ENCODE results near the gene PFAS. TPM values are rescaled to one million over a fixed set of nuclear protein-coding genes. Genes with fewer than 3 reads are reported as not detected.

Gene PFAS
- total and polyA plus RNA-seq, 10 donors: 12.6 to 70.3 (median 26.4) TPM

DNA sequence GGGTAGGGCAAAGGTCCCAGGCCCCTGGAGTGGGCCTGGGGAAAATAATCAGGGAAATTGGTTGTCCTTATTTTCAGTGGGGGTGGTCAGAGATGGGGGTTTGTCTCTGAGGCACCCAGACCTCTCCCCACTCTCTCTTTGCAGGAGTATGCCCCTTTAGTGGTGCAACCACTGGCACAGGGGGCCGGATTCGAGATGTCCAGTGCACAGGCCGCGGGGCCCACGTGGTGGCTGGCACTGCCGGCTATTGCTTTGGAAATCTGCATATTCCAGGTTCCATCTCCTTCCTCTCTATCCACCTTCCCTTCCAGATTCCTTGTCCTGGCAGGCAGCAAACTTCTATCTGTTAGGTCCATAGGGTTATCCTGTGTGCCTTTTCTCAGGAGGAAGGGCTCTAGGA, 7.6 kb downstream of the PFAS start:
- TF ChIP-seq POLR2A (IDR thresholded peaks at IDR 0.05) (no peak), POLR2AphosphoS5 (IDR thresholded peaks at IDR 0.05) (no peak)
- TF ChIP-seq, protein P1, sequence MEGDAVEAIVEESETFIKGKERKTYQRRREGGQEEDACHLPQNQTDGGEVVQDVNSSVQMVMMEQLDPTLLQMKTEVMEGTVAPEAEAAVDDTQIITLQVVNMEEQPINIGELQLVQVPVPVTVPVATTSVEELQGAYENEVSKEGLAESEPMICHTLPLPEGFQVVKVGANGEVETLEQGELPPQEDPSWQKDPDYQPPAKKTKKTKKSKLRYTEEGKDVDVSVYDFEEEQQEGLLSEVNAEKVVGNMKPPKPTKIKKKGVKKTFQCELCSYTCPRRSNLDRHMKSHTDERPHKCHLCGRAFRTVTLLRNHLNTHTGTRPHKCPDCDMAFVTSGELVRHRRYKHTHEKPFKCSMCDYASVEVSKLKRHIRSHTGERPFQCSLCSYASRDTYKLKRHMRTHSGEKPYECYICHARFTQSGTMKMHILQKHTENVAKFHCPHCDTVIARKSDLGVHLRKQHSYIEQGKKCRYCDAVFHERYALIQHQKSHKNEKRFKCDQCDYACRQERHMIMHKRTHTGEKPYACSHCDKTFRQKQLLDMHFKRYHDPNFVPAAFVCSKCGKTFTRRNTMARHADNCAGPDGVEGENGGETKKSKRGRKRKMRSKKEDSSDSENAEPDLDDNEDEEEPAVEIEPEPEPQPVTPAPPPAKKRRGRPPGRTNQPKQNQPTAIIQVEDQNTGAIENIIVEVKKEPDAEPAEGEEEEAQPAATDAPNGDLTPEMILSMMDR (IDR thresholded peaks at IDR 0.05 in 8 of 11, conservative IDR thresholded peaks at IDR 0.05 in 3 of 11): no peak
- no peak overlapping the region for H3K4me3 ChIP-seq
- intact Hi-C loops (cut with DNase I; ENCODE audit: low total_unique reads): no loop called here
- H3K27me3 ChIP-seq (replicated peaks in 1 of 7): no peaks in the 10 kb centered on the region
- WGBS, 5 donors: 94 to 100% (median 99%) methylated on average over 6 of the region's 6 CpGs
- no peaks in the 10 kb centered on the region for H3K4me1 ChIP-seq
- H3K36me3 ChIP-seq: peaks cover 3 to 82% (median 62%) of the 10 kb centered on the region in 6 donors
- no peak overlapping the region for H3K27ac ChIP-seq
- DNase-seq: no peak
- H3K9me3 ChIP-seq: no peaks in the 10 kb centered on the region

- TF ChIP-seq, protein P1 (IDR thresholded peaks at IDR 0.05 in 8 of 11, conservative IDR thresholded peaks at IDR 0.05 in 3 of 11): no peak
- TF ChIP-seq POLR2A (IDR thresholded peaks at IDR 0.05) (no peak), POLR2AphosphoS5 (IDR thresholded peaks at IDR 0.05) (no peak)
- DNase-seq: no peak
- Histone ChIP-seq H3K4me3 (no peak overlapping the region), H3K27ac (no peak overlapping the region), H3K4me1 (no peaks in the 10 kb centered on the region), H3K27me3 (replicated peaks in 1 of 7) (no peaks in the 10 kb centered on the region), H3K36me3 (peaks cover 3 to 93% (median 70%) of the 10 kb centered on the region in 6 donors), H3K9me3 (no peaks in the 10 kb centered on the region)
- WGBS, 5 donors: 89 to 99% (median 97%) methylated on average over 1 to 8 of the region's 8 CpGs
- intact Hi-C loops (cut with DNase I; ENCODE audit: low total_unique reads): no loop called here
Measured at GRCh38 chr17:8257801-8258200, 8.7 kb downstream of the PFAS start.

DNA sequence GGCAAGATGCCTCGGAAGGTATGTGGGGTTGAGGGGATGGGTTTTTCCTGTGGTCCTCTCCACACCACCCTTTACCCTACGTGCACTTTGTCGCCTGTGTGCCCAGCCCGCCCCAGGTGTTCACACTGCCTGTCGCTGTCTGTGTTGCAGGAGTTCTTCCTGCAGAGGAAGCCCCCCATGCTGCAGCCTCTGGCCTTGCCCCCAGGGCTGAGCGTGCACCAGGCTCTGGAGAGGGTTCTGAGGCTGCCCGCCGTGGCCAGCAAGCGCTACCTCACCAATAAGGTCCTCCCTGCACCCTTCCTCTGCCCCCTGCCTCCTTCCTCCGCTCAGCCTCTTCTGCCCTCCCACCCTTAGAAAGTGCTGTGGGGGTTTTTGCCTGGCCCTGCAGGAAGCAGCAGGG, 15.2 kb downstream of the PFAS start:
- WGBS, 5 donors: 92 to 97% (median 96%) methylated on average over 9 to 10 of the region's 10 CpGs
- Histone ChIP-seq H3K36me3 (peaks cover 2 to 96% (median 78%) of the 10 kb centered on the region in 6 donors), H3K9me3 (no peaks in the 10 kb centered on the region), H3K4me3 (no peak overlapping the region), H3K27me3 (replicated peaks in 1 of 7) (no peaks in the 10 kb centered on the region), H3K4me1 (no peaks in the 10 kb centered on the region), H3K27ac (no peak overlapping the region)
- no peak for DNase-seq
- no peak for TF ChIP-seq POLR2AphosphoS5 (IDR thresholded peaks at IDR 0.05)
- intact Hi-C loops (cut with DNase I; ENCODE audit: low total_unique reads): no loop called here

DNA sequence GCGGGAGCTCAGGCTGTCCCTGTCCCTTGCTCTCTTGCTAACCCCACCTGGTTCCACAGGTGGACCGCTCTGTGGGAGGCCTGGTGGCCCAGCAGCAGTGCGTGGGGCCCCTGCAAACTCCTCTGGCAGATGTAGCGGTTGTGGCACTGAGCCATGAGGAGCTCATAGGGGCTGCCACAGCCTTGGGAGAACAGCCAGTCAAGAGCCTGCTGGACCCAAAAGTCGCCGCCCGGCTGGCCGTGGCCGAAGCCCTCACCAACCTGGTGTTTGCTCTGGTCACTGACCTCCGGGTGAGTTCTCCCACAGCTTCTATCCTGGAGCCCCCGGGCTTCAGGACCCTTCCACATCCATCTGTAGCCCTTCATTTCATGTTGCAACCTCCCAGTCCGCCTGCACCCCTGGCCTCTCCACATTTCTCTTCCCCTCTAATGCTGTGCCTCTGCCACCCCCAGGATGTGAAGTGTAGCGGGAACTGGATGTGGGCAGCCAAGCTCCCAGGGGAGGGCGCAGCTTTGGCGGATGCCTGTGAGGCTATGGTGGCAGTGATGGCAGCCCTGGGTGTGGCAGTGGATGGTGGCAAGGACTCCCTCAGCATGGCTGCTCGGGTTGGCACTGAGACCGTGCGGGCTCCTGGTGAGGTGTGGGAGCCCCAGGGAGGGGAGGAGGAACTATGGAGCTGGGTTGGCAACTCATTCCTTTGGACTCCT, 15.9 kb downstream of the PFAS start:
- H3K27me3 ChIP-seq (replicated peaks in 1 of 7): no peaks in the 10 kb centered on the region
- no peak overlapping the region for H3K4me3 ChIP-seq
- no peak overlapping the region for H3K27ac ChIP-seq
- TF ChIP-seq, protein P1 (IDR thresholded peaks at IDR 0.05 in 8 of 11, conservative IDR thresholded peaks at IDR 0.05 in 3 of 11): no peak
- TF ChIP-seq POLR2AphosphoS5 (IDR thresholded peaks at IDR 0.05) (no peak), POLR2A (IDR thresholded peaks at IDR 0.05) (no peak)
- no peaks in the 10 kb centered on the region for H3K9me3 ChIP-seq
- no peak for DNase-seq
- 94 to 98% (median 96%) methylated on average over 18 of the region's 18 CpGs for WGBS, 5 donors
- H3K4me1 ChIP-seq: no peaks in the 10 kb centered on the region
- intact Hi-C loops (cut with DNase I; ENCODE audit: low total_unique reads): no loop called here
- H3K36me3 ChIP-seq: peaks cover 2 to 96% (median 76%) of the 10 kb centered on the region in 6 donors
